ENCODE data around the gene C14orf119. TPM values are rescaled to one million over a fixed set of nuclear protein-coding genes. Genes with fewer than 3 reads are reported as not detected.
A peak's percentile ranks its signal among the peaks of the same experiment; 100 is the strongest.

The C14orf119 gene
- total and polyA plus RNA-seq, 9 of the 15 experiments (the other 6 are each of a cell fraction or from before 2014, with no cell fraction given), result 36.7 to 251 (median 51.8) TPM

GRCh38 chr14:23095196-23096108 lies at the start of gene C14orf119 (continued):
- TF ChIP-seq NUFIP1 (IDR thresholded peaks at IDR 0.05; ENCODE audit: partially characterized antibody), result no peak
- TF ChIP-seq STAT6 (CRISPR knock-in tag; IDR thresholded peaks at IDR 0.05), result no peak; the same call in 1 of the 2 replicates
- no peak for TF ChIP-seq DIDO1 (tag; IDR thresholded peaks at IDR 0.05; ENCODE audit: low read depth)
- TF ChIP-seq ZNF347 (CRISPR knock-in tag; IDR thresholded peaks at IDR 0.05; ENCODE audit: low read depth), result no peak
- no peak; the same call in 1 of the 2 replicates for TF ChIP-seq NCOA1 (IDR thresholded peaks at IDR 0.05; ENCODE audit: low read depth)
- TF ChIP-seq ESRRA (IDR thresholded peaks at IDR 0.05; ENCODE audit: borderline replicate concordance, low read depth), result peak; percentile 35; the same call in 1 of the 2 replicates
- 0 out of 2 replicates have a peak, but pooled peaks have one; percentile 33 for TF ChIP-seq ZBTB17 (CRISPR knock-in tag; IDR thresholded peaks at IDR 0.05)
- TF ChIP-seq ZNF551 (CRISPR knock-in tag; IDR thresholded peaks at IDR 0.05), result no peak
- no peak for TF ChIP-seq NFIX (CRISPR knock-in tag; IDR thresholded peaks at IDR 0.05; ENCODE audit: low read depth)
- TF ChIP-seq CAMTA2 (CRISPR knock-in tag; conservative IDR thresholded peaks at IDR 0.05), result no peak
- no peak for TF ChIP-seq PHB2 (IDR thresholded peaks at IDR 0.05; ENCODE audit: low read depth)
- TF ChIP-seq DNMT1 (IDR thresholded peaks at IDR 0.05), result no peak
- TF ChIP-seq CREB5 (CRISPR knock-in tag; IDR thresholded peaks at IDR 0.05), result no peak
- TF ChIP-seq POLR2G (IDR thresholded peaks at IDR 0.05; ENCODE audit: low read depth, low read length), result no peak; the same call in 1 of the 2 replicates
- TF ChIP-seq EGR1 (conservative IDR thresholded peaks at IDR 0.05), result peak; percentile 96

Data from K562 (cell line).